Activated CD4-positive, alpha-beta memory T cell treated with anti-CD3 and anti-CD28 coated beads for 36 hours (primary cell): ENCODE measurements around the gene PBOV1. TPM values are rescaled to one million over a fixed set of nuclear protein-coding genes. Genes with fewer than 3 reads are reported as not detected.

ENCODE experiments used
- CTCF ChIA-PET: fragments of 350-600 bp; sonication (Branson Sonifier 250); formaldehyde crosslinking; loops from one replicate; lab custom pipeline; 2021; ENCODE audit warnings: antibody characterized with exemption, inconsistent platforms; lab: Charles Lee
- POLR2A ChIA-PET: fragments of 350-600 bp; sonication (Branson Sonifier 250); formaldehyde crosslinking; loops from one replicate; lab custom pipeline; 2021; ENCODE audit warnings: antibody characterized with exemption; lab: Charles Lee
- DNase-seq: peaks from one replicate; pipeline ENCODE4 v3.0.0-alpha.2; 2020
- H3K27ac Mint-ChIP-seq: one replicate; pipeline ENCODE4 v1.8.0; 2021; ENCODE audit warnings: mixed read lengths
- H3K27me3 Mint-ChIP-seq: one replicate; pipeline ENCODE4 v1.8.0; 2021; ENCODE audit warnings: mixed read lengths
- H3K36me3 Mint-ChIP-seq: one replicate; pipeline ENCODE4 v1.8.0; 2021; ENCODE audit warnings: mixed read lengths
- H3K4me1 Mint-ChIP-seq: one replicate; pipeline ENCODE4 v1.8.0; 2021; ENCODE audit warnings: low read depth, mixed read lengths
- H3K4me3 Mint-ChIP-seq: one replicate; pipeline ENCODE4 v1.8.0; 2021; ENCODE audit warnings: mild to moderate bottlenecking, mixed read lengths
- H3K9me3 Mint-ChIP-seq: one replicate; pipeline ENCODE4 v1.8.0; 2021; ENCODE audit warnings: mixed read lengths
- intact Hi-C: fragments of 100-400 bp; cut with micrococcal nuclease; formaldehyde crosslinking; loops from one replicate; pipeline ENCODE4 v1.15.1; 2023
- total RNA-seq, 2 experiments: library from RNA; stranded (reverse); gene quantifications; one replicate each; pipeline ENCODE4 v1.2.3, GENCODE V29; 2021

The PBOV1 gene
- total RNA-seq, result not detected

DNA sequence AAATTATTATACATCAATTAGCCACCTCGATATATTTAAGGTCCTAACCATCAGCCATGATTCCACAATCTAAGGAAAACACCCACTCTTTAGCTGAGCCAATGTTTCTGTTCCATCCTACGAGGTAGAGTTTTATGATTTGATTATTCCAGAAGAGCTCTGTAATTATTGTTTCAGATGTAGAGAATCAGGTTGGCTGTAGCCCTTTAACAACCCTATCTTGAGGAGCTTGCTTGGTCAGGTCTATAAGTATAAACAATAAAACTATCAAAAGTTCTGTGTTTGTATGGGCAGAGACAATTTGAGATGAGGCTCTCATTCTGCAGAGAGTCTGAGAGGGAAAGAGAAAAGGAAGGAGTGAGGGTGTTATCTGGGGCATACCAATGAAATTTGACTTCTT lies at the start of gene PBOV1:
TSS of gene PBOV1 (minus strand) at position 43 of the 400 bp plus-strand sequence. CDS start 96 bp downstream, outside the sequence.
- Mint-ChIP-seq H3K27me3 (peaks cover 11% of the 10 kb centered on the region), H3K27ac (no peak within 1 kb of the TSS), H3K36me3 (no peaks in the 10 kb centered on the region), H3K4me1 (no peaks in the 10 kb centered on the region), H3K4me3 (no peak within 1 kb of the TSS), H3K9me3 (no peaks in the 10 kb centered on the region)
- intact Hi-C loops, result no loop called here
- ChIA-PET POLR2A (no interaction called here), CTCF (no interaction called here)
- no peak for DNase-seq

DNA sequence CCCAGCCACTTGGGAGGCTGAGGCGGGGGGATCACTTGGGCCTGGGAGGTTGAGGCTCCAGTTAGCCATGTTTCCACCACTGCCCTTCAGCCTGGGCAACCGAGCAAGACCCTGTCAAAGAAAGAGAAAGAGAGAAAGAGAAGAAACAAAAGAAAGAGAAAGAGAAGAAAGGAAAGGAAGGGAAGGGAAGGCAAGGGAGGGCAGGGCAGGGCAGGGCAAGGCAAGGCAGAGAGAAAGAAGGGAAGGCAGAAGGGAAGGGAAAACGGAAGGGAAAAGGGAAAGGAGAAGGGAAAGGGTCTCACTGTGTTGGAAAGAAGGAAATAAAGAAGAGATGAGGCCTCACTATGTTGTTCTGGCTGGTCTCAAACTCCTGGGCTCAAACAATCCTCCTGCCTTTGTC lies 47.8 kb upstream of the PBOV1 start:
- intact Hi-C loops, result no loop called here
- ChIA-PET CTCF (no interaction called here), POLR2A (no interaction called here)
- Mint-ChIP-seq H3K4me3 (no peak overlapping the region), H3K4me1 (no peaks in the 10 kb centered on the region), H3K9me3 (no peaks in the 10 kb centered on the region), H3K36me3 (no peaks in the 10 kb centered on the region), H3K27ac (no peak overlapping the region), H3K27me3 (peaks cover 9% of the 10 kb centered on the region)
- no peak for DNase-seq

DNA sequence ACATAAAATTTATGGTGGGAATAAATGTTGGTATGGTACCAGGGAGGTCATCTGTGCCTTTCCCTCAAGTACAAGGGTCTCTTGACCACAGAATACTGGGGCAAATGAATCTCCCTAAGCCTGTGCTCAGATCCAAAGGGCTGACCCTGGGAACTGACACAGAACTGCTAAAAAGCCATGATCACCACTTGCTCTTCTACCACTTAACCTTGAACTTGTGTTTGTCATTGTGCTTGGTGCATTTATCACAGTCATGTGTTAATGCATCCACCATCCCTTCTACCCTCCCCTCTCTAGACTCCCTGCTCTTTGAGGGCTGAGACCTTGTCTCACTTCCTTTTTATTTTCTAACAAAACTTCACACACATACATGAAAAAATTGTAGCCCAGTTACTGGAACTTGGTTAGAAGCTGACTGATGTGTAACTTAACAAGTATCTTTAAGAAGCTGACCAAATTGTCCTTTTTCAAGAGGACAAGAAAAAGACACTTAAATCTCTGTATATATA lies 46.1 kb upstream of the PBOV1 start:
- H3K36me3 Mint-ChIP-seq, result no peaks in the 10 kb centered on the region
- H3K27ac Mint-ChIP-seq, result no peak overlapping the region
- no peak overlapping the region for H3K4me3 Mint-ChIP-seq
- ChIA-PET POLR2A (no interaction called here), CTCF (no interaction called here)
- H3K4me1 Mint-ChIP-seq, result no peaks in the 10 kb centered on the region
- no peak for DNase-seq
- peaks cover 7% of the 10 kb centered on the region for H3K27me3 Mint-ChIP-seq
- H3K9me3 Mint-ChIP-seq, result no peaks in the 10 kb centered on the region
- intact Hi-C loops, result no loop called here

- CTCF ChIA-PET, result no interaction called here
- Mint-ChIP-seq H3K4me1 (no peaks in the 10 kb centered on the region), H3K36me3 (no peaks in the 10 kb centered on the region), H3K27ac (no peak overlapping the region), H3K27me3 (peaks cover 9% of the 10 kb centered on the region), H3K4me3 (no peak overlapping the region), H3K9me3 (no peaks in the 10 kb centered on the region)
- DNase-seq, result no peak
- intact Hi-C loops, result no loop called here
- POLR2A ChIA-PET, result no interaction called here
Observed at GRCh38 chr6:138263963-138264362, 45.7 kb upstream of the PBOV1 start.

DNA sequence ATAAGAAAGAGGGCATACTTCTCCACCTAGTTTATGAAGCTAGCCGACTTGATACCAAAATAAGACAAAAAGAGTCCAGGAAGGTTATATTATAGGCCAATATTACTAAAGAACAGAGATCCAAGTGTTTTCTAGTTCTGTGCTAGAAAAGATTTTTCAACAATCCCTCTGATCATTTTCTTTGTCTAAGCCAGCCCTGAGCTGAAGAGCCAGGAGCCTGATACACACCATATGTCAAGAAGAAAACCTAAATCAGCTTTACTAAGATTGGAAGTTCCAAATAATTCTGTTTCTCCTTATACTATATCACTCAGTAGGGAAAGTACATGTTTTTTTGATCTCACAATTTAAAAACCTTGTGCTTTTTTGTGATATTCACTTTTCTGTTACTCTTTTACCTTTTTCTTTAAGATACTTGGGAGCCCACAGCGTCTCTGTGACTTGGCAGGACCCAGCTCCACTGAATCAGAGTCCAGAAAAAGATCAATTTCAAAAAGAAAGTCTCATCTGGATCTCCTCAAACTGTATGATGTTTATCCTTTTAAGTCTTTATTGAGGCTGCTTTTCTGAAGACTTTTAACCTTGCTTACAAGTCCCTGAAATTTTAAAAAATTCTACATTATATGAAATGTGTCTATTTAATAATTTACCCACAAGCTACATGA lies 43.0 kb upstream of the PBOV1 start:
- ChIA-PET POLR2A (no interaction called here), CTCF (no interaction called here)
- Mint-ChIP-seq H3K36me3 (no peaks in the 10 kb centered on the region), H3K27ac (no peak overlapping the region), H3K27me3 (peaks cover 11% of the 10 kb centered on the region), H3K4me3 (no peak overlapping the region), H3K9me3 (no peaks in the 10 kb centered on the region), H3K4me1 (no peaks in the 10 kb centered on the region)
- intact Hi-C loops, result no loop called here
- DNase-seq, result no peak

DNA sequence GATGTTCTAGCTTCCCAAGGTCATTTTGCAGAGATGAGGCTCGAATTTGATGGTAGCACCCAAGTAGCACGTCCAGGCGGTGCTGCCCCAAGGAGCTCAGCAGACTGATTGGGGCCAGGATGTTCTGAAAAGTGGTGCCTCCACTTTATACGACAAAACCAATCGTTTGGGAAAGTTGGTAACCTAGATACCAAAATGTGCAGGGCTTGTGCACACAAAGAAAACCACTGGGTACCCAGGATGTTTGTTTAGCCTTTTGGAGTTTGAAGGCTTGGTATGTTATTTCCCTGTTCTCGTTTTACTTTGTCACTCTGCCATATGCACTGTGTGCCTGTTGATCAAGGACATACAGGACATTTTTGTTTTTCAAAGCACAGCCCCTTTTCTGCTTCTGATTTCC lies 40.7 kb upstream of the PBOV1 start:
- no peaks in the 10 kb centered on the region for H3K9me3 Mint-ChIP-seq
- H3K36me3 Mint-ChIP-seq, result no peaks in the 10 kb centered on the region
- intact Hi-C loops, result no loop called here
- H3K27me3 Mint-ChIP-seq, result peaks cover 13% of the 10 kb centered on the region
- no peak overlapping the region for H3K4me3 Mint-ChIP-seq
- ChIA-PET CTCF (no interaction called here), POLR2A (no interaction called here)
- no peak for DNase-seq
- H3K27ac Mint-ChIP-seq, result no peak overlapping the region
- H3K4me1 Mint-ChIP-seq, result no peaks in the 10 kb centered on the region

- POLR2A ChIA-PET, result no interaction called here
- peaks cover 17% of the 10 kb centered on the region for H3K27me3 Mint-ChIP-seq
- no peaks in the 10 kb centered on the region for H3K36me3 Mint-ChIP-seq
Observed at GRCh38 chr6:138258197-138258596, 39.9 kb upstream of the PBOV1 start.

DNA sequence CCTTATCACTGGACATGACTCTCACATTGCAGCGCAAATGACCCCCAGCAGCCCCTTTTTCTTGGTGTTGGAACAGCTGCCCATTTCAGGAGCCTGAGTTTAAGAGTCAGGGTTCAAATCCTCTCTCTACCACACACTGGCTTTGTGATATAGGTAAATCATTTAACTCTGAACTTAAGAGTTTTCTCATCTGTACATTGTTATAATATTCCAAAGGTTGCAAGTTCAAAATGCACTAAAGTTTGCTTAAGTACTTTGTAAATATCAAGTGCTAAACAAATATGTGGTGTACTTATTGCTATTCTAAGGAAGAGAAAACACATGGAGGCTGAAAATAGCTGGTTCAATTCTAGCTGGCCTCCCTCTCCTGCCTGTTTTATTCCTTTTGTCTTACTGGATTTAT lies 39.3 kb upstream of the PBOV1 start:
- no peak overlapping the region for H3K4me3 Mint-ChIP-seq

More at GRCh38 chr6:138258197-138258596, 39.9 kb upstream of the PBOV1 start:
- CTCF ChIA-PET, result no interaction called here
- Mint-ChIP-seq H3K4me1 (no peaks in the 10 kb centered on the region), H3K4me3 (no peak overlapping the region), H3K9me3 (no peaks in the 10 kb centered on the region), H3K27ac (no peak overlapping the region)
- intact Hi-C loops, result no loop called here
- DNase-seq, result no peak

GRCh38 chr6:138255443-138255842 lies 37.2 kb upstream of the PBOV1 start:
- intact Hi-C loops, result no loop called here

More for the DNA sequence above, 39.3 kb upstream of the PBOV1 start:
- ChIA-PET POLR2A (no interaction called here), CTCF (no interaction called here)
- Mint-ChIP-seq H3K4me1 (no peaks in the 10 kb centered on the region), H3K36me3 (no peaks in the 10 kb centered on the region), H3K27ac (no peak overlapping the region), H3K27me3 (peaks cover 17% of the 10 kb centered on the region), H3K9me3 (no peaks in the 10 kb centered on the region)
- no peak for DNase-seq
- intact Hi-C loops, result no loop called here

GRCh38 chr6:138253731-138254130 lies 35.4 kb upstream of the PBOV1 start:
- CTCF ChIA-PET, result no interaction called here
- intact Hi-C loops, result no loop called here
- Mint-ChIP-seq H3K27ac (no peak overlapping the region), H3K27me3 (peaks cover 10% of the 10 kb centered on the region), H3K4me1 (no peaks in the 10 kb centered on the region), H3K4me3 (no peak overlapping the region), H3K9me3 (no peaks in the 10 kb centered on the region), H3K36me3 (no peaks in the 10 kb centered on the region)
- DNase-seq, result no peak
- POLR2A ChIA-PET, result no interaction called here

More at GRCh38 chr6:138255443-138255842, 37.2 kb upstream of the PBOV1 start:
- Mint-ChIP-seq H3K4me3 (no peak overlapping the region), H3K36me3 (no peaks in the 10 kb centered on the region), H3K9me3 (no peaks in the 10 kb centered on the region), H3K27me3 (peaks cover 13% of the 10 kb centered on the region), H3K4me1 (no peaks in the 10 kb centered on the region), H3K27ac (no peak overlapping the region)
- ChIA-PET POLR2A (no interaction called here), CTCF (no interaction called here)
- no peak for DNase-seq

GRCh38 chr6:138250513-138251247 lies 32.4 kb upstream of the PBOV1 start:
- CTCF ChIA-PET, result no interaction called here
- H3K4me3 Mint-ChIP-seq, result no peak overlapping the region
- no peak for DNase-seq
- no peaks in the 10 kb centered on the region for H3K4me1 Mint-ChIP-seq
- POLR2A ChIA-PET, result no interaction called here
- no peaks in the 10 kb centered on the region for H3K9me3 Mint-ChIP-seq
- peaks cover 4% of the 10 kb centered on the region for H3K27me3 Mint-ChIP-seq
- intact Hi-C loops, result no loop called here
- no peaks in the 10 kb centered on the region for H3K36me3 Mint-ChIP-seq
- H3K27ac Mint-ChIP-seq, result no peak overlapping the region

DNA sequence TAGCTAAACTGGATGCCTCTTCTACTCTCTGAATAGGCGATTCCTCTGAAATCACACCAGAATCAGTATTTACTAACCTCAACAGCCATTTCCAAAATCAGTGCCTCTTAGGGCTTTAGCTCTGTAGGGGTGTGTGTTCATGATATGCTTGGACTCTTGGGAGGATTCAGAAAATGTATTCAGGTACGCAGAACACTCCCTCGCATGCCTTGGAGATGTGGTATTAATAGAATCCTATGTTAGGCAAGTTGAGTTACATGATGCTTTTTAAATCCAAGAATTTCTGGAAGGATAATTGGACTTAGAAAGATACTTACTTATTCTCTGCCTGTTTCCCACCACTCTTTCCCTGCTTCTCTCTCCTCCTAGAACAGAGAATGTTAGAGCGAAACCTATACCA lies 31.8 kb upstream of the PBOV1 start:
- CTCF ChIA-PET, result no interaction called here

More for the DNA sequence above, 31.8 kb upstream of the PBOV1 start:
- intact Hi-C loops, result no loop called here
- H3K4me3 Mint-ChIP-seq, result no peak overlapping the region
- no peaks in the 10 kb centered on the region for H3K9me3 Mint-ChIP-seq
- peaks cover 4% of the 10 kb centered on the region for H3K27me3 Mint-ChIP-seq
- no peaks in the 10 kb centered on the region for H3K4me1 Mint-ChIP-seq
- H3K27ac Mint-ChIP-seq, result no peak overlapping the region
- H3K36me3 Mint-ChIP-seq, result no peaks in the 10 kb centered on the region
- POLR2A ChIA-PET, result no interaction called here
- DNase-seq, result no peak
